IMR-90 (cell line): ENCODE measurements around the gene IP6K3. TPM values are rescaled to one million over a fixed set of nuclear protein-coding genes. Genes with fewer than 3 reads are reported as not detected.

Experiments used
- ATAC-seq: fragments of 200-7000 bp; cut with Tn5 transposase; 2 replicates; pipeline ENCODE4 v1.9.1; 2020; ENCODE audit warnings: low read depth, mild to moderate bottlenecking, moderate library complexity
- BruUV-seq: library from RNA; stranded (reverse); fragments of 400-500 nt; replicated peaks from 2 replicates; lab custom pipeline; 2021; lab: Mats Ljungman, UMichigan
- CTCF ChIA-PET: fragments of 300-600 bp; formaldehyde crosslinking; extraction: SDS; loops from one replicate; lab custom pipeline; 2021; ENCODE audit warnings: antibody characterized with exemption; lab: Yijun Ruan, JAX
- POLR2A ChIA-PET: fragments of 300-600 bp; sonication (Branson Sonifier 250); formaldehyde crosslinking; loops from one replicate; lab custom pipeline; 2022; ENCODE audit warnings: antibody characterized with exemption; ENCODE audit not compliant: unreplicated experiment; lab: Charles Lee
- DNase-seq: peaks from one replicate; pipeline ENCODE4 v3.0.0; 2013
- H2AFZ ChIP-seq: replicated peaks from 2 replicates; pipeline ENCODE3; 2013; ENCODE audit warnings: low read length, mild to moderate bottlenecking; ENCODE audit not compliant: poor library complexity
- H2AK5ac ChIP-seq: 2 replicates; pipeline ENCODE4 v1.6.1; 2013; ENCODE audit warnings: low read depth, low read length, inconsistent platforms
- H2AK9ac ChIP-seq: replicated peaks from 2 replicates; pipeline ENCODE3; 2013; ENCODE audit warnings: mild to moderate bottlenecking, low read depth, low read length, moderate library complexity; ENCODE audit not compliant: poor library complexity
- H2BK120ac ChIP-seq: 2 replicates; pipeline ENCODE4 v1.6.1; 2013; ENCODE audit warnings: low read depth, low read length, inconsistent platforms
- H2BK15ac ChIP-seq: 3 replicates; pipeline ENCODE4 v1.6.1; 2013; ENCODE audit warnings: low read depth, low read length, inconsistent platforms
- H2BK20ac ChIP-seq: 2 replicates; pipeline ENCODE4 v1.6.1; 2013; ENCODE audit warnings: low read depth, mild to moderate bottlenecking, inconsistent platforms, low read length, moderate library complexity
- H2BK5ac ChIP-seq: 2 replicates; pipeline ENCODE4 v1.6.1; 2013; ENCODE audit warnings: mild to moderate bottlenecking, low read depth, low read length, inconsistent platforms; ENCODE audit not compliant: poor library complexity, severe bottlenecking
- H3K14ac ChIP-seq: replicated peaks from 2 replicates; pipeline ENCODE4 v1.6.1; 2013; ENCODE audit warnings: low read depth, low read length, inconsistent platforms
- H3K18ac ChIP-seq: 2 replicates; pipeline ENCODE4 v1.6.1; 2013; ENCODE audit warnings: low read depth, low read length, control low read depth
- H3K23ac ChIP-seq: 2 replicates; pipeline ENCODE4 v1.6.1; 2013; ENCODE audit warnings: low read depth, low read length, inconsistent platforms
- H3K27ac ChIP-seq: 2 replicates; pipeline ENCODE4 v1.5.1; 2013; ENCODE audit warnings: mild to moderate bottlenecking, control low read depth, low read length; ENCODE audit not compliant: insufficient read depth
- H3K27me3 ChIP-seq: 2 replicates; pipeline ENCODE4 v1.6.1; 2013; ENCODE audit warnings: low read length; ENCODE audit not compliant: control insufficient read depth, insufficient read depth
- H3K36me3 ChIP-seq: 2 replicates; pipeline ENCODE4 v1.6.1; 2013; ENCODE audit warnings: low read length, mixed read lengths; ENCODE audit not compliant: control insufficient read depth, insufficient read depth
- H3K4ac ChIP-seq: 2 replicates; pipeline ENCODE4 v1.6.1; 2013; ENCODE audit warnings: low read depth, low read length, inconsistent platforms
- H3K4me1 ChIP-seq: 2 replicates; pipeline ENCODE4 v1.6.1; 2013; ENCODE audit warnings: low read length, mixed read lengths; ENCODE audit not compliant: control insufficient read depth, insufficient read depth
- H3K4me2 ChIP-seq: 2 replicates; pipeline ENCODE4 v1.6.1; 2013; ENCODE audit warnings: low read depth, mild to moderate bottlenecking, control low read depth, low read length, moderate library complexity
- H3K4me3 ChIP-seq: 2 replicates; pipeline ENCODE4 v1.5.1; 2013; ENCODE audit warnings: low read depth, mild to moderate bottlenecking, control low read depth, low read length, moderate library complexity; ENCODE audit not compliant: insufficient read depth
- H3K56ac ChIP-seq: 2 replicates; pipeline ENCODE4 v1.6.1; 2013; ENCODE audit warnings: low read length, inconsistent platforms; ENCODE audit not compliant: insufficient read depth; ENCODE audit errors: extremely low read depth
- H3K79me1 ChIP-seq, 2 experiments: 2 replicates each; pipeline ENCODE4 v1.6.1; 2013; ENCODE audit warnings: low read length in 2 of 2, inconsistent platforms in 1 of 2, low read depth in 1 of 2
- H3K9ac ChIP-seq: 2 replicates; pipeline ENCODE4 v1.6.1; 2013; ENCODE audit warnings: low read depth, low read length, control low read depth
- H3K9me1 ChIP-seq: 2 replicates; pipeline ENCODE4 v1.6.1; 2013; ENCODE audit warnings: low read length, inconsistent platforms; ENCODE audit not compliant: insufficient read depth
- H3K9me3 ChIP-seq: 2 replicates; pipeline ENCODE4 v1.6.1; 2013; ENCODE audit warnings: low read length; ENCODE audit not compliant: control insufficient read depth, insufficient read depth
- H4K20me1 ChIP-seq: 2 replicates; pipeline ENCODE4 v1.6.1; 2013; ENCODE audit warnings: low read length, inconsistent platforms; ENCODE audit not compliant: insufficient read depth
- H4K5ac ChIP-seq: 2 replicates; pipeline ENCODE4 v1.6.1; 2013; ENCODE audit warnings: mild to moderate bottlenecking, low read depth, low read length, control low read depth
- H4K8ac ChIP-seq, 2 experiments: 2 replicates each; pipeline ENCODE4 v1.6.1; 2013; ENCODE audit warnings: low read depth in 2 of 2, low read length in 2 of 2, control low read depth in 1 of 2, inconsistent platforms in 1 of 2
- H4K91ac ChIP-seq: 2 replicates; pipeline ENCODE4 v1.6.1; 2013; ENCODE audit warnings: low read depth, low read length, inconsistent platforms; ENCODE audit not compliant: insufficient read depth
- CEBPB ChIP-seq: IDR thresholded peaks from 2 replicates; pipeline ENCODE4 v1.6.1; 2012; ENCODE audit warnings: low read depth, low read length, improper control_type of control experiment
- MAFK ChIP-seq: IDR thresholded peaks from 2 replicates; pipeline ENCODE4 v1.6.1; 2012; ENCODE audit warnings: low read depth, low read length, improper control_type of control experiment
- MAZ ChIP-seq: IDR thresholded peaks from 2 replicates; pipeline ENCODE4 v1.6.1; 2012; ENCODE audit warnings: low read depth, mild to moderate bottlenecking, low read length, improper control_type of control experiment, moderate library complexity, borderline replicate concordance
- NFE2L2 ChIP-seq: fragments of 150-350 bp; IDR thresholded peaks from 2 replicates; pipeline ENCODE4 v1.6.1; 2016; ENCODE audit warnings: low read depth, mild to moderate bottlenecking, low read length
- POLR2A ChIP-seq: IDR thresholded peaks from 2 replicates; pipeline ENCODE4 v1.6.1; 2012; ENCODE audit warnings: mild to moderate bottlenecking, low read depth, low read length
- RAD21 ChIP-seq: IDR thresholded peaks from 2 replicates; pipeline ENCODE4 v1.6.1; 2012; ENCODE audit warnings: low read length, improper control_type of control experiment
- RCOR1 ChIP-seq: IDR thresholded peaks from 2 replicates; pipeline ENCODE4 v1.6.1; 2012; ENCODE audit warnings: mild to moderate bottlenecking, low read length, improper control_type of control experiment; ENCODE audit not compliant: insufficient replicate concordance
- RFX5 ChIP-seq: IDR thresholded peaks from 2 replicates; pipeline ENCODE4 v1.8.0; 2012; ENCODE audit warnings: low read depth, mild to moderate bottlenecking, low read length, moderate library complexity
- SMC3 ChIP-seq: fragments of 150-350 bp; IDR thresholded peaks from 2 replicates; pipeline ENCODE4 v1.6.1; 2016; ENCODE audit warnings: low read depth, mild to moderate bottlenecking, antibody characterized with exemption, low read length, moderate library complexity
- WGBS, 2 experiments: methylation state at CpG; one replicate each; pipeline versions ENCODE4 v1.1.5 to v1.1.7; 2013; ENCODE audit warnings: missing lambda C conversion rate in 2 of 2; ENCODE audit not compliant: insufficient read length in 1 of 2; ENCODE audit errors: extremely low coverage in 2 of 2; 5-methylcytosine and 5-hydroxymethylcytosine counted together
- dilution Hi-C: fragments of 300-500 bp; cut with HindIII; formaldehyde crosslinking; loops from one replicate; pipeline ENCODE4 v1.14.3; 2018; ENCODE audit warnings: low sequenced_read_pairs; ENCODE audit not compliant: unreplicated experiment
- in situ Hi-C: fragments of 300-500 bp; cut with MboI; formaldehyde crosslinking; loops from 3 replicates; pipeline ENCODE4 v1.14.3; 2019; ENCODE audit warnings: low sequenced_read_pairs, inconsistent platforms, mixed read lengths
- intact Hi-C: fragments of 100-400 bp; cut with micrococcal nuclease; formaldehyde crosslinking; loops from 2 replicates; pipeline ENCODE4 v1.10.0; 2022
- polyA plus RNA-seq, 3 experiments: library from polyadenylated mRNA; depleted of rRNA; stranded (reverse); fragments of >200 nt; gene quantifications; 2 replicates each; pipeline ENCODE4 v1.2.3, GENCODE V29; 2012; ENCODE audit warnings: low replicate concordance in 1 of 3
- total RNA-seq: library from RNA; depleted of rRNA; stranded (reverse); fragments of >200 nt; gene quantifications from 2 replicates; pipeline ENCODE4 v1.2.3, GENCODE V29; 2012
- TF ChIP-seq, protein P1 (sequence below): conservative IDR thresholded peaks from 2 replicates; pipeline ENCODE4 v1.5.1; 2012; ENCODE audit warnings: mild to moderate bottlenecking, low read depth, low read length, improper control_type of control experiment
- TF ChIP-seq, protein P2 (sequence below): fragments of 150-350 bp; IDR thresholded peaks from 2 replicates; pipeline ENCODE4 v1.6.1; 2017; ENCODE audit warnings: mild to moderate bottlenecking, antibody characterized with exemption, low read length, low read depth

Gene IP6K3
- total and polyA plus RNA-seq, 2 of the 4 experiments (the other 2 are of a cell fraction), result 0.18 to 0.51 TPM

DNA sequence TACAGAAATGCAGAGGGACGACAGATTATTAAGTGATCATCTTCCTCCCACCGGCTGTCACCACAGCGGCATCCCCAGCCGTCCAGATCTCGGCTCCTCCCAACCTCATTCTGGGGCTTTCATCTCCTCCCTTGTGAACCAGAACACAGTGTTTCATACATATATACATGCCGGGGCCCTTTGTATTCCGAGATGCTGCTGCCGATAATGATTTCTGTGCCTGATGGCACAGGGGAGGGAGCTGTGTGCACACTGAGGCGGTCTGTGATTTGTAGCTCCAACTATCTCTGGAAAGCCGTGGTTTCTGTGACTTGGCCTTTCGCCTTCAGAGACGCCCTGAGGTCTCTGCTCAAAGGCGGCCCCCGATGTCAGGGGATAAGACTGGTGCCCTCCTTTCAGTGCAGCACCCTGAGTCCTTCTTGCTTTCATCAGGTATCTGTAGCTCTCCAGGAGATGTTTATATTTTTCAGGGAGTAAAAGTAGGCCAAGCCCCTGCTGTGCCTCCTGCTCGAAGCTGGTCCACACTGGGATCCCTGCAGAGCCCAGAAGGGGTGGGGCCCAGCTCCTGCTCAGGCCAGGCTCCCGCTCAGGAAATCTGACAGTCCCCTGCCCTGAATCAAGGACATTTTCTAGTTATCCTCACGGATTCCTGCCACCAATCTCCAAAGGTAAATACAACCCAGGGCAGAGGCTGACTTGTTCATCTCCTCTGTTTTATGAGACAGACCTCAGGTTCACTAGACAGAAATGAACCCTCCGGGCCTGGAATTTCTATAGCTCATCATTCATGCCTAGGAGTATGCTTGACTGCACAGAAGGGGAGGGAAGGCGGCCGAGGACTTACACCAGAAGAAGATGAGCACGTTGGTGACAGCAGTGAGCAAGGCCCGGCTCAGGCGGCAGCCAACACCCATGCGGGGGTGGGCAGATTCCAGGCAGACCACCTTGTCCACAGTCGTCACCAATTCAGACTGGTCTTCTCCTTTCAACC lies 31.0 kb upstream of the IP6K3 start (continued):
- TF ChIP-seq RAD21 (no peak), SMC3 (no peak)

DNA sequence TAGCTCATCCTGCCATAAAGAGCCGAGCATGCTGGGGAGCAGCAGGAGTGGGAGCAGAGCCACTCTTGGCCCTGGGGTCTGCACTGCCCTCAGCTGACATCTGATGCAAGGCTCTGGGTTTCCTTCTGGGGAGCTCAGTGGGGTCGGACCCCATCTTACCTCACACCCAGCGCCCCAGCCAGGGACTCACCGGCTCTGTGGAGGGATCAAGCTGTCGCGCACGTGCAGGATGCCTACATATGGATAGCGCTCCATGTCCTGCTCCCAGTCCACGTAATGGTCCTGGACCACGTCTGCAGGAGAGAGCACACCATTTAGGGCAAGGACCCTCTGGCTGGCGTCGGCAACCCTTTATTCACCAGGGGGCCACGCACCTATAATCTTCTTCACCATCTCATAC lies 30.1 kb upstream of the IP6K3 start:
- intact Hi-C loops (no loop called here), in situ Hi-C loops (no loop called here), dilution Hi-C loops (no loop called here)
- Histone ChIP-seq H4K8ac (no peak overlapping the region), H3K4ac (no peak overlapping the region), H2AK5ac (no peak overlapping the region), H3K9me3 (no peaks in the 10 kb centered on the region), H3K9me1 (peaks cover 4% of the 10 kb centered on the region), H2BK15ac (no peak overlapping the region), H3K9ac (no peak overlapping the region), H3K79me1 (peaks cover 12 to 56% of the 10 kb centered on the region in 2 experiments), H2BK5ac (no peak overlapping the region), H4K20me1 (0 out of 2 replicates have a peak, but pooled peaks cover under 1% of the 10 kb centered on the region), H4K5ac (no peak overlapping the region), H3K4me2 (no peak overlapping the region), H2BK120ac (no peak overlapping the region), H3K36me3 (peaks cover 80% of the 10 kb centered on the region), H2BK20ac (no peak overlapping the region), H2AK9ac (no peak overlapping the region), H2AFZ (no peak overlapping the region), H3K56ac (no peak overlapping the region), H3K27ac (no peak overlapping the region), H3K23ac (no peak overlapping the region), H3K18ac (no peak overlapping the region), H4K91ac (no peak overlapping the region), H3K27me3 (no peaks in the 10 kb centered on the region), H3K4me1 (peaks cover 26% of the 10 kb centered on the region), H3K4me3 (no peak overlapping the region), H3K14ac (no peak overlapping the region)
- TF ChIP-seq MAZ (no peak), MAFK (no peak), POLR2A (no peak), CEBPB (no peak), RFX5 (no peak), NFE2L2 (no peak), RAD21 (no peak), RCOR1 (no peak)
- TF ChIP-seq, protein P1, sequence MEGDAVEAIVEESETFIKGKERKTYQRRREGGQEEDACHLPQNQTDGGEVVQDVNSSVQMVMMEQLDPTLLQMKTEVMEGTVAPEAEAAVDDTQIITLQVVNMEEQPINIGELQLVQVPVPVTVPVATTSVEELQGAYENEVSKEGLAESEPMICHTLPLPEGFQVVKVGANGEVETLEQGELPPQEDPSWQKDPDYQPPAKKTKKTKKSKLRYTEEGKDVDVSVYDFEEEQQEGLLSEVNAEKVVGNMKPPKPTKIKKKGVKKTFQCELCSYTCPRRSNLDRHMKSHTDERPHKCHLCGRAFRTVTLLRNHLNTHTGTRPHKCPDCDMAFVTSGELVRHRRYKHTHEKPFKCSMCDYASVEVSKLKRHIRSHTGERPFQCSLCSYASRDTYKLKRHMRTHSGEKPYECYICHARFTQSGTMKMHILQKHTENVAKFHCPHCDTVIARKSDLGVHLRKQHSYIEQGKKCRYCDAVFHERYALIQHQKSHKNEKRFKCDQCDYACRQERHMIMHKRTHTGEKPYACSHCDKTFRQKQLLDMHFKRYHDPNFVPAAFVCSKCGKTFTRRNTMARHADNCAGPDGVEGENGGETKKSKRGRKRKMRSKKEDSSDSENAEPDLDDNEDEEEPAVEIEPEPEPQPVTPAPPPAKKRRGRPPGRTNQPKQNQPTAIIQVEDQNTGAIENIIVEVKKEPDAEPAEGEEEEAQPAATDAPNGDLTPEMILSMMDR, result no peak
- TF ChIP-seq, protein P2, sequence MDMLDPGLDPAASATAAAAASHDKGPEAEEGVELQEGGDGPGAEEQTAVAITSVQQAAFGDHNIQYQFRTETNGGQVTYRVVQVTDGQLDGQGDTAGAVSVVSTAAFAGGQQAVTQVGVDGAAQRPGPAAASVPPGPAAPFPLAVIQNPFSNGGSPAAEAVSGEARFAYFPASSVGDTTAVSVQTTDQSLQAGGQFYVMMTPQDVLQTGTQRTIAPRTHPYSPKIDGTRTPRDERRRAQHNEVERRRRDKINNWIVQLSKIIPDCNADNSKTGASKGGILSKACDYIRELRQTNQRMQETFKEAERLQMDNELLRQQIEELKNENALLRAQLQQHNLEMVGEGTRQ, result no peak
- POLR2A ChIA-PET, result no interaction called here
- 89% methylated on average over 4 of the region's 13 CpGs; no CpG with 5 or more reads in 1 of the 2 experiments for WGBS, 2 experiments
- no TSS peak for BruUV-seq
- DNase-seq, result no peak
- no peak for ATAC-seq
- CTCF ChIA-PET, result interaction anchor here (0.8 kb wide), 1 partner anchor 62 kb away, joined by 3 read pairs; no protein-coding TSS in a partner anchor
